ENCODE data around the gene SSPN.

SSPN gene
- total RNA-seq: 1.1 to 6.6 (median 3.1) reads per million in 18 experiments

DNA sequence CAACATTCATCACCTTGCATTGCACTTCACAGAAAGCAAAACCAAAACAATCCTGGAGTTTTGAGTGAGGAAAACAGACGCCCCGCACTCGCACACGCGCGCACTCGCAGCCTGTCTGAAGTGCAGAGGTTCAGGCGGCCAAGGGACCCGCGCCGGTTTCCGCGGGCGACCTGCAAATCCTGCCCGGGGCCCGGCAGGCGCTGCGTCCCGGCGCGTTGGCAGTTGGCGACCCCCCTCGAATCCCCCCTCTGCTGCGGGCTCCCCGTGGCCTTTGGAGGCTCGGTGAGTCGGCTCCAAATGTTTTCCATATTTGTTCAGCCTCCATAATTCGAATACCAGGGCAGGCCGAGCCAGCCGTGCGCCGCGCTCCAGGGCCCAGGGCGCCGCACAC is at the start of gene SSPN:
Gene SSPN (plus strand): TSS at position 324 of the 391 bp plus-strand sequence. CDS start 100 bp downstream, outside the sequence.
- DNase-seq: peak in 1 of 2 donors; percentile 28

GRCh38 chr12:26148291-26148690 is 47.1 kb upstream of the SSPN start:
- DNase-seq: no peak

DNA sequence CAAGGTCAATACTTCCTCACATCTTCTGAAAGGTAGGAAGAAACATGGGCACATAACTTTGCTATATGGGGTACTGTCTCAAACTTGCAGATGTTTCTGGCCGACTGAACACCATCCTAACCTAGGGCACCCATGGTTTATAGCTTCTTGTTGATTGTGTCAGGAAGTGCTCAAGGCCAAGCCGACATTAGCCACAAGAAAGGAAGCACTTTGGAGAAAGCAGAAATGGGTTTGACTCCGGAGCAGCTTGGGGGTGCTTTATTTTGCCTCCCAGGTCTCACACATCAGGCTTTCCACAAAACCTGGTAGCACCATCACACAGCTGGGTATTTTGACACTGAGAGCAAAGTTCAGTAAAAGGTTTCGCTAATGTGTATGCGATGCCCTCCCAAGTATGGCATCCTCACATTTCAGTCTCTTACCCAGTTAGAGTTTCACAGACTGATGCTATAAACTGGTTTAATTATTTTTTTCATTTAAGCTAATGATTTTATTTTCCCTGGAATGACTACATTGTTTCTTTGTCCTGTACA is 45.3 kb upstream of the SSPN start:
- peak; percentile 35 to 49 for DNase-seq

GRCh38 chr12:26150736-26151450 is 44.5 kb upstream of the SSPN start:
- peak; percentile 34 to 60 for DNase-seq

DNA sequence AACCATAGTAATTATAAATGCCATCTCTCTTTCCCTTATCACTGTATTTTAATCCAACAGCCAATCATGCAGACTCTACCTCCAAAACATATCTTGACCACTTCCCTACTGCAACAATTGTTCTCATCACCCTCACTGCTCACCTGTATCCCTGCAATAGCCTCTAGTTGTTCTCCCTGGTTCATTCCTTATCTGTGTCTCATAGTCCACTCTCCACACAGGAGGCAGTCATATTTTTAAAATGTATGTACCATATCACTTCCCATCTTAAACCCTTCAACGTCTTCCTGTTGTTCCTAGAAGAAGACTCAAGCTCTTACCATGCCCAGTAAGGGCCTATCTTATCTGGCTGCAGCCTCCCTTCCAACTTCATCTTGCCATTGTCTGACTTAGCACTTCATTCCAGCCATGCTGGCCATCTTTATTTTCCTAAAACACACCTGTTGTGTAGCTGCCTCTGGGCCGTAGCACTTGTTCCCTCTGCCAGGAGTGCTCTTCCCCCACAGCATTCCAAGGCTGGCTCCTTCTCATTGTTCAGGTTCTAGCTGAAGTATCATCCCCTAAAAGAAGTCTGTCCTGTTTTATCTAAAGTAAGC is 42.8 kb upstream of the SSPN start:
- DNase-seq: no peak

- no peak for DNase-seq
These were observed 41.8 kb upstream of the SSPN start for GRCh38 chr12:26153421-26154154.

GRCh38 chr12:26156201-26156871 is 39.0 kb upstream of the SSPN start:
- no peak for DNase-seq

GRCh38 chr12:26157001-26157400 is 38.4 kb upstream of the SSPN start:
- no peak for DNase-seq

GRCh38 chr12:26158078-26158764 is 37.2 kb upstream of the SSPN start:
- DNase-seq: no peak

GRCh38 chr12:26162174-26162573 is 33.2 kb upstream of the SSPN start:
- no peak for DNase-seq

DNA sequence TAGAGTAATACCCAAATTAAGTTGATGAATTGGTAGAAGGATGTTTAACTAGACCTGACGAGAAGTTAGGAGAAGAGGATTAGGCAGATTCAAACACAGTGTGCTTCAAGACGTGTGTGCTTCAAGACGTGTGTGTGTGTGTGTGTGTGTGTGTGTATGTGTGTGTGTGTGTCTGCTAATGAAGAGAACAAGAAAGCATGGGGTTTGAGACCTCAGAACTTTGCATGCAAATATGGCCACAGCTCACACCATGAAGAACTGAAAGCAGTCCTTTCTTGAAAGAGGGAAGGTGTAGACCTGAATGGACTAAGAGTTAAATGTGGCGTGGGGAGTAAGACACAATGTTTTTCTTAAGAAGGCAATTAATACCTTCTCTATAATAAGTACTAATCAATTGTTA is 32.5 kb upstream of the SSPN start:
- no peak for DNase-seq

- no peak for DNase-seq
These were observed 31.3 kb upstream of the SSPN start for GRCh38 chr12:26164118-26164517.

- no peak for DNase-seq
These were observed 23.4 kb upstream of the SSPN start for GRCh38 chr12:26172013-26172412.

DNA sequence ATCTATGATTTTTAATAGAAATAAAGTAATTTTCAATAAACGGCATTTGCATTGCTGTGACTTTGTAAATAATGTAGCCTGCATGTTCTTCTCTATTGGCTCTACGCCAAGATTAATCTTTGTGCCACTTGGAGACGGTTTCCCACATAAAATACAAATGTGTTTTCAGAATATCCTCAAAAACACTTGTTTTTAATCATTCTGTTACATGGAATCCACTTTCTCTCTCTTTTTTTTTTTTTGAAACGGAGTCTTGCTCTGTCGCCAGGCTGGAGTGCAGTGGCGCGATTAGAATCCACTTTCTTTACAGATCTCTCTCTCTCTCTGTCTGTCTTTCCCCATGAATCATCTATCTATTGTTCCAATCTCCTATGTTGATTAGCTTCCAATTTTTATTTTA is 22.8 kb upstream of the SSPN start:
- no peak for DNase-seq

GRCh38 chr12:26172946-26173552 is 22.3 kb upstream of the SSPN start:
- no peak for DNase-seq

GRCh38 chr12:26176725-26177124 is 18.6 kb upstream of the SSPN start:
- DNase-seq: no peak

DNA sequence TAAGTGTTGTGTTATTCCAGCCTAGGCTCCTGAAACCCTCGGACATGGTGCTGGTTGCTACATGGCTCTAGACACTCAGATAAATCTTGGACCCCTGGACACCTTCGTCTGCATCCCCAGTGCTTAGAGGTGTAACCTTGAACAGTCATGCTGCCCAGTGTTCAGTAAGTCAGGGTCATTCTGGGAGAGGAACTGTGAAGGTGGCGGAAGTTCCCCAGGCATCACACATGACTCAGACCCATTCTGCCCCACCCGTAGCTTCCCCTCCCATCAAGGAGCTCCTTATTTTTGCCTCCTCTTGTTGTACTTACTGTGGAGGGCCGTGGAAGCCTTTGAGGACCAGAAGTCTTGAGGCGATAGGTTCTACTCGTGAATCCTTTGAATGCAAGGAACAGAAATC is 18.1 kb upstream of the SSPN start:
- no peak for DNase-seq

GRCh38 chr12:26179826-26180225 is 15.5 kb upstream of the SSPN start:
- DNase-seq: no peak

- no peak for DNase-seq
These were observed 13.0 kb upstream of the SSPN start for GRCh38 chr12:26182377-26182776.

GRCh38 chr12:26185532-26186320 is 9.6 kb upstream of the SSPN start:
- no peak for DNase-seq
